ENCODE results near the gene RBM26.

The RBM26 gene, protein sequence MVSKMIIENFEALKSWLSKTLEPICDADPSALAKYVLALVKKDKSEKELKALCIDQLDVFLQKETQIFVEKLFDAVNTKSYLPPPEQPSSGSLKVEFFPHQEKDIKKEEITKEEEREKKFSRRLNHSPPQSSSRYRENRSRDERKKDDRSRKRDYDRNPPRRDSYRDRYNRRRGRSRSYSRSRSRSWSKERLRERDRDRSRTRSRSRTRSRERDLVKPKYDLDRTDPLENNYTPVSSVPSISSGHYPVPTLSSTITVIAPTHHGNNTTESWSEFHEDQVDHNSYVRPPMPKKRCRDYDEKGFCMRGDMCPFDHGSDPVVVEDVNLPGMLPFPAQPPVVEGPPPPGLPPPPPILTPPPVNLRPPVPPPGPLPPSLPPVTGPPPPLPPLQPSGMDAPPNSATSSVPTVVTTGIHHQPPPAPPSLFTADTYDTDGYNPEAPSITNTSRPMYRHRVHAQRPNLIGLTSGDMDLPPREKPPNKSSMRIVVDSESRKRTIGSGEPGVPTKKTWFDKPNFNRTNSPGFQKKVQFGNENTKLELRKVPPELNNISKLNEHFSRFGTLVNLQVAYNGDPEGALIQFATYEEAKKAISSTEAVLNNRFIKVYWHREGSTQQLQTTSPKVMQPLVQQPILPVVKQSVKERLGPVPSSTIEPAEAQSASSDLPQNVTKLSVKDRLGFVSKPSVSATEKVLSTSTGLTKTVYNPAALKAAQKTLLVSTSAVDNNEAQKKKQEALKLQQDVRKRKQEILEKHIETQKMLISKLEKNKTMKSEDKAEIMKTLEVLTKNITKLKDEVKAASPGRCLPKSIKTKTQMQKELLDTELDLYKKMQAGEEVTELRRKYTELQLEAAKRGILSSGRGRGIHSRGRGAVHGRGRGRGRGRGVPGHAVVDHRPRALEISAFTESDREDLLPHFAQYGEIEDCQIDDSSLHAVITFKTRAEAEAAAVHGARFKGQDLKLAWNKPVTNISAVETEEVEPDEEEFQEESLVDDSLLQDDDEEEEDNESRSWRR

DNA sequence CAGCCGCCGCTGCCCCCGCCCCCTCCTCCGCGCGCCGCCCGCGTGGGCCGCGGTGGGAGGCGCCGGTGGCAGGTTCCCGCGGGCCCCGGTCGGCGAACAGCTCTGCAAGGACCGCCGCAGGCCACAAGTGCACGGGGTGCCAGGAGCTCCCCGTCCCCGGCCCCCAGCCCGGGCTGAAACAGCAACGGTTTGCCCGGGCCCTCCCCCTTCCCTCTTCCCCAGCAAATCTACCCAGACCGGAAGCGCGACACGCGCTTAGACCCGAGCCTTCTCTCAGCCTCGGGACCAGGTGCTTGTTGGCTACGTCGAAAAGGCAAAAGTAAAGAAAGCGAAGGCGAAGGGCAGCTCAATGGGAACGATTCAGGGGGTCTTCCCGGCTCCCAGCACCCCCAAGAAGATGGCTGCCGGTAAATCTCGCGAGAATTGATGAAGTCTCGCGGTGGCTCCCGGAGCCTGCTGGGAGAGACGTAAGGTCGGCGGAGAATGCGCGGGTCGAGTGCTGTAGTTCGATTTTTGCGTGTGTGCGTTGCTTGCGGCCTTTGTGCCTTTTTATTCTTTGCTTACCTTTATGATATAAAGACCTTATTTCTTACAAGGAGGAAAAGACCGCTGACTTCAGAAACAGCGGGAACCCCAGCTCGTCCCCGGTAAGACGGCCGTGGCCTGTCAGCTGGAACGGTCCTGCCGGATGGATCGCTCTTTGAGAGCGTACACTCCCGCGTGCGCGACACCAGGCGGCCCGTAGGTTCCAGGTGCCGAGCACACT lies at the start of gene RBM26:
Gene RBM26 (minus strand): TSS at position 425 of the 766 bp plus-strand sequence. CDS start 481 bp downstream, outside the sequence.
- peak; percentile 91 for DNase-seq

- no peak for DNase-seq
Measured at GRCh38 chr13:79455331-79455730, 49.3 kb upstream of the RBM26 start.

DNA sequence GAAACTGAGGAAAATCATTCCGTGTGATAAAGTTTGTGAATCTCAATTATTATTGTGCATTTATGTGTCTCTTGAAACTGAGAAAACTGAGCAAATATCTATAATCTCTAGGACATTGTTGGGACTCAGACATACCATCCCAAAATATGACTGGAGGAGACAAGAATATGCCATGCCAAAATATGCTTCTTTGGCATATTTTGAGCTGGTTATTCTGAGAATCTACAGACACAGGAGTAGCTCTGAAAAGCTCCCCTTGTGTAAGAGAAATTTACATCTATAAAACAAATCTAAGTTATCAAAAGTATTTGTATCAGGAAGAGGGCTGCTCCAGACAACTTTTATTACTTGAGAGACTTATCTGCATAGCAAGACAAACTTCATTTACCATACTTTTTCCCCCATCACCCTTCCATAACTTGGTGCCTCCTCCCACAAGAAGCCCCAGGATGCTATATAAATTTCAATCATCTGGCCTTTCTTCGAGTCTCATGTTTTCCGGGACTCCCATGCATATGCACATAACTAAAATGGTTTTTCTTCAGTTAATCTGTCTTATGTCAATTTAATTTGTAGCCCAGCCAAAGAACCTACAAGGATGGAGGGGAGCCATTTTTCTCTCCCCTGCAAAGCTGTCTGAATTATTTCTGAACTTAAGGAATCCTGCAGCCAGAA lies 46.3 kb upstream of the RBM26 start:
- no peak for DNase-seq

DNA sequence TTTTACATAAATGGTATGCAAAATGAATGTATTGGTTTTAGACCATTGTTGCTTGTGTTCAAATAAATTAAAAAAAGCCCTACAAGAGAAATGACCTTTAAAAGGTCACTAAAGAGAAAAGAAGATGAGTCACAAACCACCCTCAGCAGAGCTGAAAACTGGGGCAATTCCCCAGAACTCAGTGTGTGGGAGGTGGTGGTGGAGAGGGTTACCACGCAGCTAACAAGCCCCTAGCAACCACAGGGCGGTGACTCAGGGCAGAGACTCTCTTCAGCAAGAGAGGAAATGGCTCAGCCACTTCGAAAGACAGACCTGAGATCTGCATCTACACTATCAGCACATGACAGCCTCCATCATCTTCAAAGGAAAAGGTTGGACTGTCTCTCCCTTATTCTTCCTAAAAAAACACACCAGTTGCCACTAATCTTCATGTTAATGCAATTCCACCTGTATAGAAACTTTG lies 45.5 kb upstream of the RBM26 start:
- no peak for DNase-seq

DNA sequence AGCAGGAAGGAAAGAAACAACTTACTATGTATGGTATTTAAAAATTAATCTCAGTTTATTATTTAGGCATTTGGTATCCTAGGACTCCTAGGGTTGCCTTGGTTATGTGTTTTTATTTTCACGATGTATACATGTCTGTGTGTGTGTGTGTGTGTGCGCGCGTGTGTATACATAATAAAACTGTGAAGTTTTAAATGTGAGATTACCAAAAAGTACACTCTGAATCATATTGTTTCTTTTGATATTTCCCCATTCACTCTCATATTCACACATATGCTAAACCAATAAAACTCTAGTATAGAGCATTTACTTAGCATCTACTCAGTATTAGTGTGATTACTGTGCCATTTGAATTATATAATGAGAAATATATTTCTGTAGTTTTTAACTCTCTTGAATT lies 44.1 kb upstream of the RBM26 start:
- no peak for DNase-seq

DNA sequence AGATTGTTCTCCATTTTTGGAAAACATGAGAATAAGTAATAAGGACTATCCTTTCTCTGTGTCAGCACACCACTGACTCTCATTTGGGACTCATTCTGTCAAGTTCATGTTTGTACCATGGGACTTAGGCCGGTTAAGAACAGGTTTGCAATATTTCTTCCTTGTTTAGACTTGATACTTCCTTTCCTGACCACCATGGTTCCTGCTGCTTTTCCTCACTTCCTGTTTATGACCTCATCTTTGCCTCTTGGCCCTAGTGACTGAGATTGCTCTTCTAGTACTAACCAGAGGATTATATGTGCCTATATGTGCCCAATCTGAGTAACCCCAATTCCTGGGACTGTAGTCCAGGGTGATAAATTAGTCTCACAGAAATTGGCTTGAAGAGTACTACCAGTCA lies 42.4 kb upstream of the RBM26 start:
- DNase-seq = no peak

- DNase-seq = no peak
Measured at GRCh38 chr13:79447741-79448140, 41.7 kb upstream of the RBM26 start.

DNA sequence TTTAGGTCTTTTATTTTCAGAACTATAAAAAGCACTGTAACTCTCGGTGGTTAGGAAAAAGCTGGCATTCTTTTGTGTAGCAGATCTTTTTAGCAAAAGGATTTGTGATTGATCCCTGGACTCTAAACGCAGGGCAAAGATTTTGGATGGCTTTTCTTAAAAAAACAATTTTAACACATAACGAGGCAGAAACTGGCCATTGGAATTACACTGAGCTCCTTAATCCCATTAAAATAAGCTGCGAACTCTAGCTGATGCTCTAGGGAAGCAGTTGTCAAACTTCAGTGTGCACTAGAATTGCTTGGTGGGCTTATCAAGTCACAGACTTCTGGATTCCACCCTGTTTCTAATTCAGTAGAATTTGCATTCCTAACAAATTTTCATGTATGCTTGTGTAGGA lies 41.1 kb upstream of the RBM26 start:
- DNase-seq = no peak

GRCh38 chr13:79445968-79446645 lies 40.1 kb upstream of the RBM26 start:
- DNase-seq = no peak

- DNase-seq = no peak
Measured at GRCh38 chr13:79442706-79443105, 36.7 kb upstream of the RBM26 start.

DNA sequence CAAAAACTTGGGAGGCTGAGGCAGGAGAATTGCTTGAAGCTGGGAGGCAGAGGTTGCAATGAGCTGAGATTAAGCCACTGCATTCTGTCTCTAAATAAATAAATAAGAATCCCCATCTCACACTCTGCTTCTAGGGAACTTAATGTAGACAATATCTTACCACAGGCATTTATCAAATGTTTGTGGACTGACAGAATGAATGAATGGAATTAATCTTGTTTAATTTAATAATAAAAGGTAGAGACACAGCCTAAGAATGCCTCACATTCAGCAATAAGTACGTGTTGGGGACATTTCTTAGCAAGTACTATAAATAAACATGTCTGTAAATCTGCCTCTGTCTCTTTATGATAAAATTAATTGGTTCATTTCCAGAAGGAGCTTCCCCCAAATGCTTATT lies 36.2 kb upstream of the RBM26 start:
- DNase-seq = no peak

DNA sequence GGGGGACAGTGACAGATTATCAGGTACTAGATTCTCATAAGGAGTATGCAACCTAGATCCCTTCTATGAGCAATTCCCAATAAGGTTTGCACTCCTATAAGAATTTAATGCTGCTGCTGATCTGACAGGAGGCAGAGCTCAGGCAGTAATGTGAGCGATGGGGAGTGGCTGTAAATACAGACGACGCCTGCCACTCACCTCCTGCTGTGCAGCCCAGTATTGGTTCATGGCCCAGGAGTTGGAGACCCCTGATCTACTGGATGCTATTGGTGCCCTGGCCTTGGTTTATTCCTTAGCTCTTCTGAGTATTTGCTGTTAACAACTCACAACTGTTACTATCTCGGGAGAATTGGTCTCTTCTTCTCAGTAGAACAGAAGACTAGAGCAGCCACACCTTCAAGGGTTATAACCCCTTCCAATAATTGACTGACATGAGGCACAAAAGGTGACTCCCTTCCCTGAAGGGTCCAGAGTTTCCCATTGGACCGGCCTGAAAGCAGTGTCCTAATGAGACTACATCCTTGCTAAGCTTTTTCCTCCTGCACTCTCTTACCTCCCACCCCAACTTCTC lies 35.0 kb upstream of the RBM26 start:
- DNase-seq = no peak

DNA sequence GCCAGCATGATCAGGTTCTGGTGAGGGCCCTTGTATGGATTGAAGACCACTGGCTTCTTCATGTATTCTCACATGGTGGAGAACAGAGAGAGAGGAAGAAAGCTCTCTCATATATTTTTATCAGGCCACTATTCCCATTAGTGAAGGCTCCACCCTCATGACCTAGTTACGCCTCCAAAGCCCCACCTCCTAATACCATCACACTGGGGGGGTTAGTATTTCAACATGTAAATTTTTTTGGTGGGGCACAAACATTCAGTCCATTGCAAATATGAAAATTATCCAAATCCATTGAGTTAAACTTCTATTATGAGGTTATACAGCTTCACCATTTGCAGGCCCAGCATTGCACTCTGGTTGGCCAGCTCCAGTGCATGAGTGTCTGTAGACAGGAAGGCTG lies 33.2 kb upstream of the RBM26 start:
- no peak for DNase-seq

GRCh38 chr13:79435561-79435990 lies 29.5 kb upstream of the RBM26 start:
- DNase-seq = no peak

DNA sequence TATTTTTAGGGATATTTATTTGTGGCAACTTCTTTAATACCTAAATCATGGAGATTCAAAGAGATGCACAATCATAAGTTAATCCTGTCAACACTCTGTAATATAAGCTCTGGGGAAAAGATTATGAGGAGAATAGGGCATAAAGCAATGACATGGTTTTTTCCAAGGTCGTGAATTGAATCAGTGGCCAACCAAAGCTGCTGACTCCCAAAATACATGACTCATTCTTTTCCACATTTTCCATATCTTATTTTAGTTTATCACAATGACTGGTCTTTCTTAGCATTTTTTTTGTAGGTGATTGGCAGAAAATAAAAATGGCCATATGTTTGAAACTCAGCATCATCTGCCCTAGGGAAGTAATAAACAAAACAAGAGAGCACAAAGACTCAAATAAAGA lies 28.5 kb upstream of the RBM26 start:
- DNase-seq = no peak

GRCh38 chr13:79432992-79433391 lies 26.9 kb upstream of the RBM26 start:
- DNase-seq = no peak

DNA sequence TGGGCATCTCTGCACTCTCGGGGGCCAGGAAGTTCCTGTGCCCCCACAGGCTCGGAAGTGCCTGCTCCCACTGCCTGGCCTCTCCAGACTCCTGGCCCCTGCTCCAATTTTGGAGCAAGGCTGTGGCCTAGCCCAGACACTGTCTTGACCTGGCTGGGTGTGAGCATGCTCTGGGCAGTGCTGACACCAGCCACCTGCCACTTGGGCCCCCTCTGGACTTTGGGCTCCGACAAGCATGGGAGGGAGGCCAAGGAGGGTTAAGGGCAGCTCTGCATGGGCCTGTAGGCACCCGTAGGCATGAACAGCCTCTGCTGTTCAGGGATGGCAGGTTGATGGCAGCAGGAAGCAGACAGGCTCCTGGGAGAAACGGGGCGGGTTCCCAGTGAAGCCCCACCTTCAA lies 26.0 kb upstream of the RBM26 start:
- no peak for DNase-seq

- DNase-seq = no peak
Measured at GRCh38 chr13:79429309-79429708, 23.3 kb upstream of the RBM26 start.

GRCh38 chr13:79427883-79428282 lies 21.8 kb upstream of the RBM26 start:
- DNase-seq = no peak

- no peak for DNase-seq
Measured at GRCh38 chr13:79427265-79427664, 21.2 kb upstream of the RBM26 start.
